K562 treated with DMSO at 1 percent for 48 hours (cell line): ENCODE results near the gene TMEM52. TPM values are rescaled to one million over a fixed set of nuclear protein-coding genes. Genes with fewer than 3 reads are reported as not detected.

Experiments used
- total RNA-seq: library from RNA; unstranded; fragments of 300-600 nt; gene quantifications from 2 replicates; pipeline ENCODE4 v1.2.3, GENCODE V29; 2022; ENCODE audit warnings: low replicate concordance; ENCODE audit errors: extremely low read depth

Gene TMEM52
- total RNA-seq = not detected in 2 replicates

GRCh38 chr1:1918901-1919303 lies at the start of gene TMEM52:
Gene TMEM52 (minus strand): TSS chr1:1919279. CDS start chr1:1919265, 14 bp downstream.

GRCh38 chr1:1914971-1915692 lies 3.9 kb downstream of the TMEM52 start, which contains the start of gene CALML6:
Gene CALML6 (plus strand): TSS chr1:1915260. CDS start chr1:1915281, 21 bp downstream.

GRCh38 chr1:1890506-1891348 lies 28.4 kb downstream of the TMEM52 start, which contains the start of gene GNB1:
Gene GNB1 (minus strand): TSS chr1:1891087. CDS start chr1:1825453, 65,634 bp downstream.

Other genes starting within 250 kb of the TMEM52 start
- not detected in 2 replicates for gene SLC35E2B, start 226.5 kb downstream of the TMEM52 start, total RNA-seq
- not detected in 2 replicates for gene CDK11A, start 194.9 kb downstream of the TMEM52 start, total RNA-seq
- not detected in 2 replicates for gene NADK, start 140.8 kb downstream of the TMEM52 start, total RNA-seq
- 119 TPM in 1 of 2 replicates, not detected in the other for gene GNB1, start 28.2 kb downstream of the TMEM52 start, total RNA-seq
- not detected in 2 replicates for gene CALML6, start 4.0 kb downstream of the TMEM52 start, total RNA-seq
- gene CFAP74, start 84.5 kb upstream of the TMEM52 start, total RNA-seq = not detected in 2 replicates
- not detected in 2 replicates for gene GABRD, start 100.1 kb upstream of the TMEM52 start, total RNA-seq
- not detected in 2 replicates for gene PRKCZ, start 131.1 kb upstream of the TMEM52 start, total RNA-seq